Neuronal stem cell (in vitro differentiated cells): ENCODE data around the gene PLPPR1.
A peak's percentile ranks its signal among the peaks of the same experiment; 100 is the strongest.

ENCODE experiments used
- DNase-seq: peaks from one replicate; pipeline ENCODE4 v3.0.0-alpha.2; 2013; ENCODE audit warnings: low spot score
- H2AFZ ChIP-seq: one replicate; pipeline ENCODE4 v1.6.1; 2013; ENCODE audit warnings: mild to moderate bottlenecking, low read length, inconsistent platforms
- H2AK5ac ChIP-seq: 2 replicates; pipeline ENCODE4 v1.6.1; 2013; ENCODE audit warnings: low read depth, mild to moderate bottlenecking, inconsistent platforms, low read length, moderate library complexity, mixed read lengths
- H2BK120ac ChIP-seq: 2 replicates; pipeline ENCODE4 v1.6.1; 2013; ENCODE audit warnings: low read depth, mild to moderate bottlenecking, inconsistent platforms, low read length, moderate library complexity, mixed read lengths
- H2BK12ac ChIP-seq: one replicate; pipeline ENCODE4 v1.6.1; 2013; ENCODE audit warnings: low read length, inconsistent platforms
- H2BK15ac ChIP-seq: 2 replicates; pipeline ENCODE4 v1.6.1; 2013; ENCODE audit warnings: mild to moderate bottlenecking, low read length, inconsistent platforms, mixed read lengths
- H2BK5ac ChIP-seq: one replicate; pipeline ENCODE4 v1.6.1; 2013; ENCODE audit warnings: inconsistent platforms, mild to moderate bottlenecking, low read length, moderate library complexity
- H3K14ac ChIP-seq: one replicate; pipeline ENCODE4 v1.6.1; 2013; ENCODE audit warnings: low read length, inconsistent platforms
- H3K18ac ChIP-seq: 2 replicates; pipeline ENCODE4 v1.6.1; 2013; ENCODE audit warnings: low read length, inconsistent platforms
- H3K23ac ChIP-seq: 2 replicates; pipeline ENCODE4 v1.6.1; 2013; ENCODE audit warnings: low read depth, mild to moderate bottlenecking, mixed read lengths, low read length, inconsistent platforms; ENCODE audit not compliant: poor library complexity
- H3K27ac ChIP-seq: replicated peaks from 3 replicates; pipeline ENCODE4 v1.5.1; 2013; ENCODE audit warnings: low read length, inconsistent platforms
- H3K27me3 ChIP-seq, 3 experiments: 2 replicates each; pipeline ENCODE4 v1.6.1; 2013; ENCODE audit warnings: low read length in 3 of 3, mild to moderate bottlenecking in 2 of 3, inconsistent platforms in 1 of 3, low read depth in 1 of 3, mixed read lengths in 1 of 3, moderate library complexity in 1 of 3; ENCODE audit not compliant: control insufficient read depth in 3 of 3, insufficient read depth in 3 of 3
- H3K36me3 ChIP-seq, 2 donors: replicated peaks in 1 of 2; 2 replicates each; pipeline ENCODE4 v1.6.1; 2013; ENCODE audit warnings: low read length in 2 of 2; ENCODE audit not compliant: control insufficient read depth in 2 of 2, insufficient read depth in 2 of 2
- H3K4ac ChIP-seq: 2 replicates; pipeline ENCODE4 v1.6.1; 2013; ENCODE audit warnings: inconsistent platforms, mild to moderate bottlenecking, low read length, moderate library complexity
- H3K4me1 ChIP-seq, 2 donors: 1 replicate in 1 of 2; 2 replicates in 1 of 2; pipeline ENCODE4 v1.6.1; 2013; ENCODE audit warnings: low read length in 2 of 2, low read depth in 1 of 2; ENCODE audit not compliant: control insufficient read depth in 2 of 2, insufficient read depth in 1 of 2
- H3K4me2 ChIP-seq: one replicate; pipeline ENCODE4 v1.6.1; 2013; ENCODE audit warnings: mild to moderate bottlenecking, low read length, inconsistent platforms; ENCODE audit not compliant: insufficient read depth, poor library complexity, severe bottlenecking
- H3K4me3 ChIP-seq, 2 donors: 2 replicates each; pipeline ENCODE4 v1.5.1; 2013; ENCODE audit warnings: low read length in 2 of 2, mild to moderate bottlenecking in 2 of 2, inconsistent platforms in 1 of 2, moderate library complexity in 1 of 2
- H3K79me1 ChIP-seq: one replicate; pipeline ENCODE4 v1.6.1; 2013; ENCODE audit warnings: low read depth, mild to moderate bottlenecking, inconsistent platforms, low read length, moderate library complexity
- H3K9ac ChIP-seq: one replicate; pipeline ENCODE4 v1.6.1; 2013; ENCODE audit warnings: mild to moderate bottlenecking, low read depth, low read length, inconsistent platforms; ENCODE audit not compliant: poor library complexity
- H3K9me3 ChIP-seq, 2 donors: replicated peaks in 1 of 2; 2 replicates each; pipeline versions ENCODE3 to v1.6.1; 2013; ENCODE audit warnings: low read length in 2 of 2, mild to moderate bottlenecking in 2 of 2, inconsistent platforms in 1 of 2, low read depth in 1 of 2, mixed read lengths in 1 of 2, moderate library complexity in 1 of 2; ENCODE audit not compliant: control insufficient read depth in 2 of 2, insufficient read depth in 1 of 2
- H4K8ac ChIP-seq: one replicate; pipeline ENCODE4 v1.6.1; 2013; ENCODE audit warnings: low read depth, mild to moderate bottlenecking, inconsistent platforms, low read length, moderate library complexity
- H4K91ac ChIP-seq: one replicate; pipeline ENCODE4 v1.6.1; 2013; ENCODE audit warnings: low read length, low read depth, mild to moderate bottlenecking, inconsistent platforms; ENCODE audit not compliant: poor library complexity
- WGBS, 2 donors: extraction: QIAGEN DNeasy Blood & Tissue Kit; methylation state at CpG; one replicate each; pipeline ENCODE4 v1.1.7; 2013; ENCODE audit warnings: missing lambda C conversion rate in 2 of 2, mixed read lengths in 1 of 2; ENCODE audit not compliant: insufficient read length in 2 of 2, insufficient replicate concordance in 1 of 2; ENCODE audit errors: extremely low coverage in 2 of 2; 5-methylcytosine and 5-hydroxymethylcytosine counted together

The PLPPR1 gene

GRCh38 chr9:101232405-101232977 lies 204.0 kb downstream of the PLPPR1 start:
- Histone ChIP-seq H3K9me3 (no peaks in the 10 kb centered on the region), H4K8ac (no peak overlapping the region), H3K4me1 (peaks cover 0 to 1% of the 10 kb centered on the region in 2 donors), H3K4me3 (no peak overlapping the region), H3K79me1 (no peaks in the 10 kb centered on the region), H2AK5ac (no peak overlapping the region), H3K14ac (no peak overlapping the region), H2BK15ac (no peak overlapping the region), H3K36me3 (no peaks in the 10 kb centered on the region), H3K4me2 (no peak overlapping the region), H3K27me3 (peaks cover 0 to 4% (median 0%) of the 10 kb centered on the region in 3 experiments), H3K4ac (no peak overlapping the region), H3K18ac (no peak overlapping the region), H3K27ac (no peak overlapping the region), H2BK12ac (no peak overlapping the region), H4K91ac (no peak overlapping the region), H3K23ac (no peak overlapping the region), H2BK120ac (no peak overlapping the region), H2AFZ (no peak overlapping the region), H2BK5ac (no peak overlapping the region), H3K9ac (no peak overlapping the region)
- WGBS, 2 donors, result no CpG with 5 or more reads among the region's 2 CpGs
- no peak for DNase-seq

DNA sequence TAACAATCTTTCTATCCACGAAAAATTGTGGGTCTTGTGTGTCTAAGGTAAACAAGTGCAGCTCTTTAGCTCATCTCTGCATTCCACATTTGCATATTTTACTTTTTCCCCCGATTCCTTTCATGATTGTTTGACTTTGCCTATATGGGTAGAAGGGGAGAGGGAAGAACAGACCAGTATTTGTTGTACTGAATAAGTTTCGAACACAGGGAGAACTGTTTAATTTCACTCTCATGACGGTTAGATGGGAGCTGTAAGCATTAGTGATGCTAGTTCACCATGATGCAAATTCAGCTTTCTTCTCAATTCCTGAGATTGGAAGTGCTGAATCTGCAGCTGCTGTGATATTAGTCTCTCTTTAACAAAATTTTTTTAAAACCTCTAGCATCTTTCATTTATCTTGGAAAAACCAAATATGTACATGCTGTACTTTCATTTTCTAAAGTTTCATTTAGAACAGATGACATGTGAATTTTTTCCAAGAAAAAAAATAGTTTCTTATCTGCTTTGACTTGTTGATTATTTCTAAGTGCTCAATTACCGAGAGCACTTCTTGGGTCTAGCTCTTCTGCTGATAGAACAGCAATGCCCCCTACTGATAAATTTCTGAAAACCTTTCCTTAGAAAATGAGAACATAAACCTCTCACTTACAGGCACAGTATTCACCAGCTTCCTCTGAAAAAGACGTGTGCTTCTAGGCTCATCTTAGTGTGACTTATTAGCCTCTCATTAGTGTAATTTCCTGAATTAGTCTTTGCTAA lies 206.8 kb downstream of the PLPPR1 start:
- peak; percentile 36 for DNase-seq

DNA sequence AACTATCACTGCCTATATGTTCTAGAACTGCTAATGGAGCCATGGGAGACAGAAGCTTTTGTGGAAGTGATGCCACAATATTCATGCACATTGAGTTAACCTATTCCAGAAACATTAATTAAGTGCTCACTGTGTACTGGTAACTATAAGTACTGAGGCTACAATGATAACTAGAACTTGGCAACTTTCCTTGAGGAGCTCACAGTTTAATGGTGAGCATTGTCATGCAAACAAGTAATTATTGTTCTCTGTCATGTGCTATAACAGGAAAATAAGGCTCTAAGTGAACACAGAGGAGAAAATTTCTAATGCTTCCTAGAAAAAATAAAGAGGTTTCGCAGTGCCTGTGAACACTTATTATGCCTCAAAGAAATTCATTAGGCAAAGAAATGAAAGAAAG lies 214.1 kb downstream of the PLPPR1 start:
- Histone ChIP-seq H4K8ac (no peak overlapping the region), H3K9me3 (no peaks in the 10 kb centered on the region), H2BK12ac (no peak overlapping the region), H2BK5ac (no peak overlapping the region), H2BK15ac (no peak overlapping the region), H3K4me3 (no peak overlapping the region), H3K14ac (no peak overlapping the region), H3K27ac (no peak overlapping the region), H3K4me1 (no peaks in the 10 kb centered on the region), H2AK5ac (no peak overlapping the region), H3K36me3 (no peaks in the 10 kb centered on the region), H3K27me3 (no peaks in the 10 kb centered on the region), H2AFZ (no peak overlapping the region), H3K9ac (no peak overlapping the region), H3K23ac (no peak overlapping the region), H3K4me2 (no peak overlapping the region), H2BK120ac (no peak overlapping the region), H3K79me1 (no peaks in the 10 kb centered on the region), H3K4ac (no peak overlapping the region), H3K18ac (no peak overlapping the region), H4K91ac (no peak overlapping the region)
- no CpG with 5 or more reads among the region's 1 CpG for WGBS, 2 donors
- DNase-seq, result no peak

More for the DNA sequence above, 206.8 kb downstream of the PLPPR1 start:
- Histone ChIP-seq H3K4ac (no peak overlapping the region), H3K4me3 (no peak overlapping the region), H3K79me1 (no peaks in the 10 kb centered on the region), H2AK5ac (no peak overlapping the region), H2BK15ac (no peak overlapping the region), H2BK5ac (no peak overlapping the region), H3K9ac (no peak overlapping the region), H3K27me3 (peaks cover 0 to 2% (median 0%) of the 10 kb centered on the region in 3 experiments), H4K8ac (no peak overlapping the region), H3K36me3 (no peaks in the 10 kb centered on the region), H2AFZ (no peak overlapping the region), H3K9me3 (no peaks in the 10 kb centered on the region), H3K14ac (no peak overlapping the region), H2BK12ac (no peak overlapping the region), H3K18ac (no peak overlapping the region), H3K4me2 (no peak overlapping the region), H3K4me1 (peaks cover 0 to 1% of the 10 kb centered on the region in 2 donors), H4K91ac (no peak overlapping the region), H3K23ac (no peak overlapping the region), H3K27ac (no peak overlapping the region), H2BK120ac (no peak overlapping the region)
- no CpG with 5 or more reads among the region's 6 CpGs for WGBS, 2 donors

GRCh38 chr9:101246691-101247090 lies 218.2 kb downstream of the PLPPR1 start:
- no peak overlapping the region for H3K4ac ChIP-seq
- no peak overlapping the region for H3K18ac ChIP-seq
- H2BK120ac ChIP-seq, result no peak overlapping the region
- no peak overlapping the region for H4K91ac ChIP-seq
- WGBS, 2 donors, result no CpG with 5 or more reads among the region's 1 CpG
- H3K4me1 ChIP-seq, result no peaks in the 10 kb centered on the region
- no peaks in the 10 kb centered on the region for H3K9me3 ChIP-seq
- no peak overlapping the region for H3K14ac ChIP-seq
- no peaks in the 10 kb centered on the region for H3K79me1 ChIP-seq
- no peak overlapping the region for H2BK12ac ChIP-seq
- H2BK15ac ChIP-seq, result no peak overlapping the region
- H3K4me2 ChIP-seq, result no peak overlapping the region
- no peak for DNase-seq
- no peaks in the 10 kb centered on the region for H3K36me3 ChIP-seq
- no peak overlapping the region for H4K8ac ChIP-seq
- H2AFZ ChIP-seq, result no peak overlapping the region
- no peak overlapping the region for H2AK5ac ChIP-seq
- no peak overlapping the region for H3K23ac ChIP-seq
- H3K27ac ChIP-seq, result no peak overlapping the region
- H3K9ac ChIP-seq, result no peak overlapping the region
- no peaks in the 10 kb centered on the region for H3K27me3 ChIP-seq
- H3K4me3 ChIP-seq, result no peak overlapping the region
- H2BK5ac ChIP-seq, result no peak overlapping the region
